Tibial artery (tissue), 4 donors: ENCODE results near the gene SPRED1.

Source experiments
- DNase-seq, 2 donors: peaks; one replicate each; pipeline ENCODE4 v3.0.0-alpha.2; 2019
- H3K27ac ChIP-seq, 2 donors: fragments of 200-600 bp; sonication (generic) in 1 of 2; 1 replicate in 1 of 2; 2 replicates in 1 of 2; pipeline ENCODE4 v1.5.1; 2018 to 2019; ENCODE audit warnings: mild to moderate bottlenecking in 1 of 2
- H3K27me3 ChIP-seq, 2 donors: fragments of 200-600 bp; sonication (generic) in 1 of 2; one replicate each; pipeline versions ENCODE4 v1.5.1 to v1.6.0; 2016 to 2019
- H3K36me3 ChIP-seq, 3 donors: fragments of 200-600 bp; sonication (generic) in 2 of 3; one replicate each; pipeline ENCODE4 v1.5.1; 2016 to 2019; ENCODE audit warnings: mild to moderate bottlenecking in 2 of 3
- H3K4me1 ChIP-seq, 4 donors: fragments of 200-600 bp; sonication (generic) in 2 of 4; 1 replicate in 3 of 4; 2 replicates in 1 of 4; pipeline ENCODE4 v1.5.1; 2016 to 2019
- H3K4me3 ChIP-seq, 2 donors: fragments of 200-600 bp; sonication (generic) in 1 of 2; 1 replicate in 1 of 2; 2 replicates in 1 of 2; pipeline ENCODE4 v1.5.1; 2018 to 2019; ENCODE audit warnings: mild to moderate bottlenecking in 2 of 2
- H3K9me3 ChIP-seq, 3 donors: fragments of 200-600 bp; sonication (generic) in 1 of 3; one replicate each; pipeline ENCODE4 v1.5.1; 2016 to 2019
- CTCF ChIP-seq, 2 experiments: fragments of 200-600 bp in 1 of 2; fragments of 450-650 bp in 1 of 2; IDR thresholded peaks; one replicate each; pipeline ENCODE4 v1.5.1; 2017 to 2019; ENCODE audit warnings: antibody characterized with exemption in 2 of 2, mild to moderate bottlenecking in 1 of 2, moderate library complexity in 1 of 2
- intact Hi-C: fragments of 100-400 bp; cut with DNase I; formaldehyde crosslinking; loops from one replicate; pipeline ENCODE4 v1.15.0; 2023; ENCODE audit warnings: low total_unique reads

SPRED1 gene

DNA sequence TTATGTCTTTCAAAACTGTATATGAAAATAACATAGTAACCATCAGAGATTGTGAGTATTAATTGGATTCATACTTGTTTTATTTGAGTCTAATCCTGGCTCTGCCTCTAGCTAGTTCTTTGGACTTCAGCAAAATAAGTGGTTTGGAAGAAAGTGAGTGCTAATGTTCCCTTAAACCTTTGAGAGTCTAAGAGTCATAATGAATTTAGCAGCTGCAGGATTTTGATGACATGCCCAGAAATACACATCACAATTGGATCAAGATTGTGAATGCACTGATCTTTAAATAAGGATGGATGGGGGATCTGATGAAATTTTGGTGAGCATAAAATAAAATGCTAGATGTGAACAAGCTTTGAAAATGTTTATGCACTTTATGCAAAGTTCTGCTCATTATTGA, 121.4 kb downstream of the SPRED1 start:
- intact Hi-C loops, result no loop called here
- DNase-seq, result no peak
- Histone ChIP-seq H3K36me3 (no peaks in the 10 kb centered on the region), H3K4me1 (peaks cover 0 to 14% (median 9%) of the 10 kb centered on the region in 4 donors), H3K27me3 (no peaks in the 10 kb centered on the region), H3K9me3 (no peaks in the 10 kb centered on the region), H3K27ac (no peak overlapping the region), H3K4me3 (no peak overlapping the region)
- no peak for TF ChIP-seq CTCF (IDR thresholded peaks at IDR 0.05)

- H3K9me3 ChIP-seq, result no peaks in the 10 kb centered on the region
- H3K27ac ChIP-seq, result no peak overlapping the region
- no peak overlapping the region for H3K4me3 ChIP-seq
- intact Hi-C loops, result no loop called here
- peaks cover 0 to 14% (median 9%) of the 10 kb centered on the region in 4 donors for H3K4me1 ChIP-seq
- no peak for DNase-seq
- no peaks in the 10 kb centered on the region for H3K27me3 ChIP-seq
- no peaks in the 10 kb centered on the region for H3K36me3 ChIP-seq
- no peak for TF ChIP-seq CTCF (IDR thresholded peaks at IDR 0.05)
These were observed 121.9 kb downstream of the SPRED1 start for GRCh38 chr15:38374556-38374955.

GRCh38 chr15:38376081-38376480, 123.4 kb downstream of the SPRED1 start:
- no peaks in the 10 kb centered on the region for H3K27me3 ChIP-seq
- no peak overlapping the region for H3K4me3 ChIP-seq
- TF ChIP-seq CTCF (IDR thresholded peaks at IDR 0.05), result no peak
- no peak for DNase-seq
- no peaks in the 10 kb centered on the region for H3K9me3 ChIP-seq
- H3K4me1 ChIP-seq, result peaks cover 0 to 14% (median 9%) of the 10 kb centered on the region in 4 donors
- H3K27ac ChIP-seq, result no peak overlapping the region
- no peaks in the 10 kb centered on the region for H3K36me3 ChIP-seq
- intact Hi-C loops, result no loop called here

- no peak for TF ChIP-seq CTCF (IDR thresholded peaks at IDR 0.05)
- no peak for DNase-seq
- intact Hi-C loops, result no loop called here
- Histone ChIP-seq H3K27me3 (no peaks in the 10 kb centered on the region), H3K36me3 (no peaks in the 10 kb centered on the region), H3K27ac (peak overlapping the region in 1 of 2 donors; percentile 1), H3K4me3 (no peak overlapping the region), H3K9me3 (no peaks in the 10 kb centered on the region), H3K4me1 (peaks cover 0 to 14% (median 9%) of the 10 kb centered on the region in 4 donors)
These were observed 125.0 kb downstream of the SPRED1 start for GRCh38 chr15:38377636-38378035.

GRCh38 chr15:38378161-38378560, 125.5 kb downstream of the SPRED1 start:
- no peak for TF ChIP-seq CTCF (IDR thresholded peaks at IDR 0.05)
- DNase-seq, result peak; percentile 40 to 69

More at GRCh38 chr15:38378161-38378560, 125.5 kb downstream of the SPRED1 start:
- peak overlapping the region in 1 of 2 donors; percentile 1 for H3K27ac ChIP-seq
- H3K27me3 ChIP-seq, result no peaks in the 10 kb centered on the region
- no peaks in the 10 kb centered on the region for H3K9me3 ChIP-seq
- H3K36me3 ChIP-seq, result no peaks in the 10 kb centered on the region
- H3K4me3 ChIP-seq, result no peak overlapping the region
- intact Hi-C loops, result no loop called here
- peaks cover 0 to 14% (median 9%) of the 10 kb centered on the region in 4 donors for H3K4me1 ChIP-seq
